Stimulated activated CD8-positive, alpha-beta memory T cell treated with anti-CD3 and anti-CD28 coated beads, Interleukin-12 subunit alpha, Interleukin-12 subunit beta, amount 100 ng/mL, for 4 hours (primary cell): ENCODE results near the gene CDHR4.
A peak's percentile ranks its signal among the peaks of the same experiment; 100 is the strongest.
"Not testable (repeated sequence)": the region's sequence is repeated elsewhere in the genome, so short reads cannot be mapped to it uniquely, and the experiment has no call there.

Experiments used
- DNase-seq: peaks from one replicate; pipeline ENCODE4 v3.0.0-alpha.2; 2020; ENCODE audit warnings: low read depth

Gene CDHR4

DNA sequence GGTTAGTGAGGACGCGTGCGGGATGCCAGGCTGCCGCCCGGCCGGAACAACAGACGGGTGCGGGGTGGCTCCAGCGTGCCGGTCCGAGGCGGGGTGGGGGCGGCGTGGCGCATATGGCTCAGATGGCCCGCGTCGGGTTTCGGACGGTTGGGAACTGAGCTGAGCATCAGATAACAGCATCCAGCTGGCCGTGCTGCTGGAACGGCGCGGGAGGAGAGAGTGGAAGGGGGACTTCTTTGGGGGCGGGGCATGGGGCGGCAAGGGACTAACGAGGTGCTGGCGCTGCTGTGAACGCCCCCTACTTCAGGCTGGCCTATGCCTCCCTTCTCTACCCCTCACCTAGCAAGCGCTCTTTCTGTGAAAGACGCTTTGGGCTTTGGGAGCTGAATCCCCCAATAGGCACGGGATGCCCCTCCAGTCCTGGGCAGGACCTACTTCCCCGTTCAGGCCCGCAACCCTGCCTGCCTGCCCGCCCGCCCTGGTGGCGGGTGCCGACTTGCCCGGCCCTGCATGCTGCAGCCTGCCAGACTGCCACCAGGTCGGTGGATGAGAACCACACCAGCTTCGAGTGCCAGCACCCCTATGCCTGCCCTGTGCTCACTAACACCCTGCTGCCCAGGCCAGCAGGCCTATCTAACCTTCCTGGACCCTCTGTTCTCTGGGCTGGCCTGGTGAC, 3.9 kb upstream of the CDHR4 start:
- peak; percentile 14 for DNase-seq

DNA sequence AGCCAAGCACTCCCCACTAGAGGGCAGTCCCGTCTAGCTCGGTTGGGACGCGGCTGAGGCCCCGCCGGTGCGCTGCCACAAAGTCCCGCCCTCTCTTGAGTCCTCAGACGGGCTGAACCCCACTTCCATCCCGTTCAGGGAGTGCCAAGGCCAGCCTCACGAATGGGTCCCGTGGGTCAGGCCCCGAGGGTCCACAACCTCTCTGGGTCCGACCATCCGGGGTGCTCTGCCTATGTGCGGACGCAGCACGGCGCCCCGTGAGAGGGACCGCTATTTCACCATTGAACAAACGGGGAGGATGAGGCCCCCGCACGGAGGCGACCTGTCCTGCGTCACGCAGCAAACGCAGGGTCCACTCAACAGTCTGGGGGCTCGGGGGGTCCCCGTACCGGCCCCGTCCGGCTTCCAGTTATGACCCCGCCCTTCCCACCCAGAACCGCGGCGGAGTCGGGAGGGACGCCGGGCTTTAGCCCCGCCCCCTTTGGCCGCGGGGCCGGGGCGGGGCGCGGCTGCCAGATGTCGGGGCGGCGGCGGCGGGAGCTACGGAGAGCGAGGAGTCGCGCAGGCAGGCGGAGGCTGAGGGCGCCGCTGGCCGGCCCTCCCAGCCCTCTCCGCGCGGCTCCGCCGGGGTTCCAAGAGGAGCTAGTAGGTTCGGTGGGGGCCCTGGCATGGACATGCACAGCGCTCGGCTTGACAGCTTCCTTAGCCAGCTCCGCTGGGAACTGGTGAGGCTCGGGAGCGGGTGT, 3.2 kb upstream of the CDHR4 start, which contains the start of gene INKA1:
TSS of gene INKA1 (plus strand) at position 543 of the 746 bp plus-strand sequence. CDS start at position 675, 132 bp downstream.
- peak; percentile 70 for DNase-seq

DNA sequence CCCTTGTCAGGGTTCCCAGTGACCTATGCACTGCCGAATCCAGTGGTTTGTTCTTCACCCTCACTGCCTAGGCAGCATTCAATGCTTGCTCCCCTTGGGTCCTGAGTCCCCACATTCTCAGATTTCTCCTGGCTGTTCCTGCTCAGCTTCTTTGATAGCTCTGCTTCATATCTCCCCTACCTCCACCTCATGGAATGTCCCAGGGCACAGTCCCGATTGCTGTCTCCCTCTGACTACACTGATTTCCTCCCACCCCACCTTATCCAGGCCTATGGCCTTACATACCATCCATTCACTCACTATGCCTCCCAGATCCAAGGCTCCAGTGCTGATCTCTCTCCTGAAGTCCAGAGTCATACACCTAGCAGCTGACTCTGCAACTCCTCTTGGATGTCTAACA, 1.5 kb upstream of the CDHR4 start:
- no peak for DNase-seq

DNA sequence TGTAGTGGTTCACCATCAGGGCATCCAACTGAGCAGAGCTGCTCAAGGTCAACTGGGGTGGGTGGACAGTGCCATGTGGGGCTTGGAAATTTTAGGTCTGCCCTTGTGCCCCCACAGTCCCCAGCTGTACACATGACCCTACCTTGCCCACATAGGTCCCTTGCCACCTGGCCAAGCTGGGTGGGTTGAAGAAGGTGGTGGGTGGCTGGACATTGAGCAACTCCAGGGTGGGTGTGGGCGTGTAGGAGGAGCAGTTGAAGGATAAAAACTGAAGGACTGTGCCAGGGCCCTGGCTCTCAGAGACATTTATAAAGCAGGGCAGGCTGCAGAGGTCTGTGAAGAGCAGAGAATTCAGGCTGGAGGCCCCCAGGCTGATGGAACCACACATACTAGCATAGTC, 568 bp downstream of the CDHR4 start:
- no peak for DNase-seq

GRCh38 chr3:49794926-49795905, 4.5 kb downstream of the CDHR4 start:
- no peak for DNase-seq

- no peak for DNase-seq
These were observed 5.2 kb downstream of the CDHR4 start for GRCh38 chr3:49794431-49794830.

- DNase-seq, result no peak
These were observed 6.1 kb downstream of the CDHR4 start for GRCh38 chr3:49793486-49794085.

GRCh38 chr3:49792371-49793150, 7.1 kb downstream of the CDHR4 start:
- no peak for DNase-seq

- no peak for DNase-seq
These were observed 8.1 kb downstream of the CDHR4 start for GRCh38 chr3:49791571-49791970.

DNA sequence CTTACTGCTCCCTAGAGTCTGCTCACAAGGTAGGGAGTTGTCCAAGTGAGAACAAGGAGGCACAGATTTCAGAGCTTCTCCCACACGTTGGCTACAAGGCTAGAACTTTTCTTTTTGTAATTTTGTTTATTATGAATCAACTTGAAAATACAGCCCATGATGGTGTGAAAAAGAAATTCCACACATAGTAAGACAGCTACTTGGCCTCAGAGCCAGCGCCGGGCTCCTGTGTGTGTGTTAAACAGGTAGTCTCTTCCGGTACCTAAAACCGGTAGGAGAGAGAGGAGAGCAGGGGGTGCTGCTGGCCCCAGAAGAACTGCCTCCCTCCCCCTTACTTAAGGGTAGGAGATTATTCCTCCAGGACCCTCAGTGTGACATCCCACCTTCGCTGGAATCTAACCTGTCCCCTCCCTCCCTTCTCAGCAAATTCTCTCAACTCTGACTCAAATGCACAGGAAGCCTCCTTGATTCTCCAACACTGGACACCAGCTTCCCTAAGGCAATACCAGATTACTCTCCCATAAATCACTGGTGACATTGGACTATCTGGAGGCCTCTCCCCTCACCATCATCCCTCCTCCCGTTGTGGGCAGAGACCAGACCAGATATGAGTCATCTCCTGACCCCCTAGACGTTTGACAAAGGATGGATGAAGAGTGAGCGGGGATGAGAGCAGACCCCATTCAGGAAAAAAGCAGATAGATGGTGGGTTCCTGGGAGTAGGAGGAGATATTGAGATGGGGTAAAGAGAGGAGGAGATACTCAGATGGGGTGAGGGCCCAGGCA, 8.9 kb downstream of the CDHR4 start:
- no peak for DNase-seq

- DNase-seq, result no peak
These were observed 11.6 kb downstream of the CDHR4 start for GRCh38 chr3:49788056-49788455.

GRCh38 chr3:49787536-49787935, 12.1 kb downstream of the CDHR4 start:
- no peak for DNase-seq

- no peak for DNase-seq
These were observed 12.6 kb downstream of the CDHR4 start for GRCh38 chr3:49787182-49787464.

- peak; percentile 99 for DNase-seq
These were observed 13.1 kb downstream of the CDHR4 start, which contains the start of gene IP6K1 for GRCh38 chr3:49786357-49787181. IP6K1 (minus strand) TSS chr3:49786542; CDS start chr3:49748040, 38,502 bp downstream.

- no peak for DNase-seq
These were observed 13.9 kb downstream of the CDHR4 start for GRCh38 chr3:49785565-49786356.

GRCh38 chr3:49782277-49782676, 17.4 kb downstream of the CDHR4 start:
- not testable (repeated sequence) for DNase-seq

DNA sequence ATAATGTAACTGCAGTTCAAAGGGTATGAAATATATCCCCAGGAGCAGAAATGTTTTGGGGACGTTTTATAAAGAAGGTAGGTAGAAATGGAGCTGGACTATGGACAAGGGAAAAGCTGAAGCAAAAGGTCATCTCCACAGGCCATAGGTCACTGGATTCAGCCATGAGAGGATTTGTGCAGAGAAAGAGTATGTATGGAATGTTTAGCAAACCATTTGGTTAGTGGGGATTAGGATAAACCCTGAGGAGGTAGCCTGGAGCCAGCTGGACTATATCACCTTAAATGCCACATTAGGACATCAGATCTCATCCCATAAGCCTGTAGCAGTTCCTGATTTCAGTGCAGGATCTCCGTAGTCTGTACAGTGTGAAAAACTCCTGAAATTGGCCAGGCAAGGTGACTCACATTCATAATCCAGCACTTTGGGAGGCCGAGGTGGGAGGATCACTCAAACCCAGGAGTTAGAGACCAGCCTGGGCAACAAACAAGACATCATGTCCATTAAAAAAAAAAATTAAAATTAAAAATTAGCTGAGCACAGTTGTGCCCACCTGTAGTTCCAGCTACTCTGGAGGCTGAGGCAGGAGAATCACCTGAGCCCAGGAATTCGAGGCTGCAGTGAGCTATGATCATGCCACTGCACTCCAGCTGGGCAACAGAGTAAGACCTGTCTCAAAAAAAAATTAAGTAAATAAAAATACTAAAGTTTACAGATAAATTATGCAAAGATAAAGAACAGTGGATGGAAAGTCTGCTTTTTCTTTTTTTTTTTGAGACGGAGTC, 18.1 kb downstream of the CDHR4 start:
- no peak for DNase-seq

- not testable (repeated sequence) for DNase-seq
These were observed 18.7 kb downstream of the CDHR4 start for GRCh38 chr3:49780975-49781365.
